Measurements from ENCODE around the gene TCF23. TPM values are rescaled to one million over a fixed set of nuclear protein-coding genes. Genes with fewer than 3 reads are reported as not detected.

TCF23 gene
- total and polyA plus RNA-seq, 2 experiments from 2014 or later, result 0.03 to 0.07 TPM

- Mint-ChIP-seq H3K27ac (no peak overlapping the region), H3K4me3 (no peak overlapping the region), H3K27me3 (ENCODE audit: insufficient read depth, low read depth, poor library complexity) (peaks cover 12% of the 10 kb centered on the region), H3K4me1 (peaks cover 15% of the 10 kb centered on the region), H3K36me3 (ENCODE audit: low read depth) (peaks cover 19% of the 10 kb centered on the region; the same call in 2 of the 3 replicates), H3K9me3 (no peaks in the 10 kb centered on the region)
- Histone ChIP-seq H3K27me3 (ENCODE audit: insufficient read depth) (peaks cover 10% of the 10 kb centered on the region), H2AFZ (no peak overlapping the region), H3K27ac (ENCODE audit: low read depth) (no peak overlapping the region), H4K20me1 (replicated peaks; ENCODE audit: insufficient read depth) (peaks cover 4% of the 10 kb centered on the region), H3K4me3 (no peak overlapping the region), H3K36me3 (ENCODE audit: insufficient read depth) (no peaks in the 10 kb centered on the region), H3K4me2 (no peak overlapping the region), H3K9me2 (ENCODE audit: insufficient read depth) (no peaks in the 10 kb centered on the region), H3K4me1 (ENCODE audit: insufficient read depth) (peaks cover 8% of the 10 kb centered on the region; the same call in 1 of the 2 replicates), H3F3A (replicated peaks; ENCODE audit: low read depth) (no peaks in the 10 kb centered on the region; the same call in 1 of the 2 replicates), H3K79me2 (replicated peaks; ENCODE audit: insufficient read depth) (peaks cover 5% of the 10 kb centered on the region)
- DNase-seq (ENCODE audit: low spot score) (no peak), ATAC-seq (no peak)
- TF ChIP-seq REST (IDR thresholded peaks at IDR 0.05; ENCODE audit: unreplicated experiment) (no peak), POLR2AphosphoS5 (IDR thresholded peaks at IDR 0.05; ENCODE audit: low read depth) (no peak; the same call in 1 of the 2 replicates), NANOG (IDR thresholded peaks at IDR 0.05; ENCODE audit: borderline replicate concordance) (no peak), EZH2phosphoT487 (IDR thresholded peaks at IDR 0.05; ENCODE audit: unreplicated experiment) (no peak), CTCF (conservative IDR thresholded peaks at IDR 0.05; ENCODE audit: low read depth in 2 of 2) (no peak), JUNB (IDR thresholded peaks at IDR 0.05; ENCODE audit: unreplicated experiment) (no peak), EZH2 (IDR thresholded peaks at IDR 0.05; ENCODE audit: low read depth, unreplicated experiment) (no peak), STAT1 (IDR thresholded peaks at IDR 0.05; ENCODE audit: unreplicated experiment) (no peak), CREB1 (CRISPR knock-in tag; IDR thresholded peaks at IDR 0.05; ENCODE audit: low read depth) (no peak), ZNF114 (CRISPR knock-in tag; IDR thresholded peaks at IDR 0.05) (no peak), ZNF462 (CRISPR knock-in tag; IDR thresholded peaks at IDR 0.05) (no peak), ETS1 (IDR thresholded peaks at IDR 0.05) (no peak), ZNF331 (CRISPR knock-in tag; IDR thresholded peaks at IDR 0.05; ENCODE audit: low read depth) (no peak)
These were observed 20.7 kb upstream of the TCF23 start for GRCh38 chr2:27127883-27128667.
